GM12878 (cell line): ENCODE results near the gene NOL3. TPM values are rescaled to one million over a fixed set of nuclear protein-coding genes. Genes with fewer than 3 reads are reported as not detected.
A peak's percentile ranks its signal among the peaks of the same experiment; 100 is the strongest.

ENCODE experiments used
- ATAC-seq: fragments of 200-7000 bp; cut with Tn5 transposase; 3 replicates; pipeline ENCODE4 v1.9.1; 2020; ENCODE audit warnings: mild to moderate bottlenecking, moderate library complexity
- BruUV-seq: library from RNA; stranded (reverse); fragments of 400-500 nt; replicated peaks from 2 replicates; lab custom pipeline; 2021; lab: Mats Ljungman, UMichigan
- CTCF ChIA-PET: fragments of 300-600 bp; sonication (Branson Sonifier 250); formaldehyde crosslinking; extraction: SDS; loops from one replicate; lab custom pipeline; 2021; ENCODE audit warnings: inconsistent platforms; lab: Yijun Ruan, JAX
- POLR2A ChIA-PET: fragments of 350-600 bp; formaldehyde crosslinking; extraction: SDS; loops from one replicate; lab custom pipeline; 2021; ENCODE audit warnings: inconsistent platforms; lab: Charles Lee
- RAD21 ChIA-PET: fragments of 300-600 bp; sonication (Branson Sonifier 250); formaldehyde crosslinking; loops from one replicate; lab custom pipeline; 2023; ENCODE audit warnings: antibody characterized with exemption; ENCODE audit not compliant: unreplicated experiment; lab: Charles Lee
- SMC1A ChIA-PET: fragments of 300-600 bp; sonication (Branson Sonifier 250); formaldehyde crosslinking; loops from one replicate; lab custom pipeline; 2023; ENCODE audit not compliant: unreplicated experiment, uncharacterized antibody; lab: Charles Lee
- DNase-seq: peaks from one replicate; pipeline ENCODE4 v3.0.0-alpha.2; 2011; ENCODE audit warnings: low read depth, low spot score
- FAIRE-seq: peaks from 3 replicates; lab custom pipeline; 2011; peaks lifted over from hg19 to GRCh38; lab: Jason Lieb, UNC
- H2AFZ ChIP-seq: 2 replicates; pipeline ENCODE4 v1.6.0; 2011; ENCODE audit warnings: low read depth, low read length, control low read depth; ENCODE audit not compliant: control insufficient read depth
- H3K27ac ChIP-seq: 2 replicates; pipeline ENCODE4 v1.5.1; 2011; ENCODE audit warnings: control low read depth; ENCODE audit not compliant: control insufficient read depth, insufficient read depth
- H3K27me3 ChIP-seq, 2 experiments: replicated peaks in 1 of 2; 2 replicates each; pipeline versions ENCODE4 v1.6.0 to v1.6.1; 2011; ENCODE audit warnings: low read length in 1 of 2; ENCODE audit not compliant: control insufficient read depth in 2 of 2, insufficient read depth in 2 of 2
- H3K36me3 ChIP-seq, 2 experiments: 2 replicates each; pipeline ENCODE4 v1.5.1; 2011; ENCODE audit warnings: low read length in 1 of 2; ENCODE audit not compliant: control insufficient read depth in 2 of 2, insufficient read depth in 2 of 2
- H3K4me1 ChIP-seq: 2 replicates; pipeline ENCODE4 v1.6.1; 2011; ENCODE audit warnings: mild to moderate bottlenecking, low read length, moderate library complexity, mixed read lengths; ENCODE audit not compliant: control insufficient read depth, insufficient read depth
- H3K4me2 ChIP-seq: 2 replicates; pipeline ENCODE4 v1.6.0; 2011; ENCODE audit warnings: control low read depth; ENCODE audit not compliant: control insufficient read depth, insufficient read depth
- H3K4me3 ChIP-seq: fragments of 200-600 bp; sonication (generic); 2 replicates; pipeline ENCODE4 v1.5.1; 2016
- H3K79me2 ChIP-seq: 2 replicates; pipeline ENCODE4 v1.6.0; 2011; ENCODE audit warnings: low read length; ENCODE audit not compliant: control insufficient read depth, insufficient read depth
- H3K9ac ChIP-seq: 2 replicates; pipeline ENCODE4 v1.8.0; 2011; ENCODE audit warnings: low read length, control low read depth, mixed read lengths; ENCODE audit not compliant: control insufficient read depth, insufficient read depth
- H3K9me3 ChIP-seq: replicated peaks from 3 replicates; pipeline ENCODE4 v1.5.1; 2011; ENCODE audit warnings: mild to moderate bottlenecking, low read length; ENCODE audit not compliant: control insufficient read depth, insufficient read depth
- H4K20me1 ChIP-seq: 2 replicates; pipeline ENCODE4 v1.6.0; 2011; ENCODE audit not compliant: control insufficient read depth, insufficient read depth
- ATF2 ChIP-seq: IDR thresholded peaks from 2 replicates; pipeline ENCODE4 v1.6.1; 2012; ENCODE audit warnings: low read length, inconsistent platforms
- SMARCA5 ChIP-seq: fragments of 450-650 bp; IDR thresholded peaks from 2 replicates; pipeline ENCODE4 v1.6.1; 2017; ENCODE audit warnings: mild to moderate bottlenecking
- WGBS: methylation state at CpG from one replicate; pipeline ENCODE4 v1.1.6; 2016; ENCODE audit warnings: low lambda C conversion rate; ENCODE audit not compliant: insufficient replicate concordance, insufficient coverage; ENCODE audit errors: missing lambda C conversion rate; 5-methylcytosine and 5-hydroxymethylcytosine counted together
- in situ Hi-C: fragments of 300-500 bp; cut with MboI; formaldehyde crosslinking; loops from 9 replicates; pipeline ENCODE4 v1.14.3; 2018; ENCODE audit warnings: mixed read lengths
- intact Hi-C: fragments of 100-400 bp; cut with micrococcal nuclease; formaldehyde crosslinking; loops from one replicate; pipeline ENCODE4 v1.14.2; 2022; ENCODE audit not compliant: unreplicated experiment
- polyA plus RNA-seq, 11 experiments: library from polyadenylated mRNA; depleted of rRNA in 4 of 11; unstranded in 6 of 11; stranded (reverse) in 5 of 11; fragments of >200 nt; fragmentation: Nextera tagmentation in 4 of 11; fragmentation: Illumina TruSeq in 1 of 11; extraction: Ambion mirVana in 4 of 11; extraction: Trizol in 1 of 11; gene quantifications; 1 replicate in 1 of 11; 2 replicates in 10 of 11; pipeline versions ENCODE4 v1.2.1 to v1.2.3, GENCODE V29; 2011 to 2016; ENCODE audit warnings: inconsistent platforms in 2 of 11, missing spikeins in 2 of 11, low read depth in 1 of 11
- total RNA-seq, 4 experiments: library from RNA; depleted of rRNA in 3 of 4; stranded (reverse); fragments of >200 nt in 3 of 4; fragmentation: Illumina TruSeq in 1 of 4; extraction: Trizol in 1 of 4; gene quantifications; 2 replicates each; pipeline versions ENCODE4 v1.2.1 to v1.2.3, GENCODE V29; 2013 to 2021

Gene NOL3
- total and polyA plus RNA-seq, 10 of the 15 experiments (the other 5 are each of a cell fraction or from before 2014, with no cell fraction given), result 0.31 to 18.4 (median 2.7) TPM

- Histone ChIP-seq H3K9ac (no peak overlapping the region), H3K4me3 (peak overlapping the region; percentile 55; the same call in 1 of the 2 replicates)
- 52% methylated on average over 31 of the region's 31 CpGs for whole genome bisulfite sequencing
Measured at GRCh38 chr16:67174706-67175231, 4.4 kb downstream of the NOL3 start.

More at GRCh38 chr16:67174706-67175231, 4.4 kb downstream of the NOL3 start:
- no peaks in the 10 kb centered on the region for H3K27me3 ChIP-seq
- ATAC-seq (no peak), FAIRE-seq (no peak), DNase-seq (no peak)
- peaks cover 38% of the 10 kb centered on the region for H3K4me1 ChIP-seq
- ChIA-PET RAD21 (interaction anchor here (1.1 to 2.7 kb wide), 6 partner anchors 11 to 157 kb away, joined by 4 to 8 read pairs (median 6); partner anchors contain the start of genes FBXL8 and TRADD), POLR2A (interaction anchor here (1.0 to 10.9 kb wide), 6 partner anchors 8 to 75 kb away, joined by 3 to 137 read pairs (median 4); partner anchors contain the start of genes E2F4, FBXL8, HSF4 and TRADD), SMC1A (interaction anchor here (1.3 to 2.4 kb wide), 4 partner anchors 11 to 157 kb away, joined by 4 to 9 read pairs (median 6); no protein-coding TSS in a partner anchor), CTCF (interaction anchor here (0.8 to 5.3 kb wide), 11 partner anchors 11 to 223 kb away, joined by 3 to 36 read pairs (median 3); partner anchors contain the start of genes FBXL8 and TRADD)
- no peaks in the 10 kb centered on the region; the same call in 1 of the 2 replicates for H4K20me1 ChIP-seq
- peak overlapping the region; percentile 63; the same call in 1 of the 2 replicates for H2AFZ ChIP-seq
- intact Hi-C loops (no loop called here), in situ Hi-C loops (no loop called here)
- no peak overlapping the region for H3K27ac ChIP-seq
- H3K9me3 ChIP-seq, result no peaks in the 10 kb centered on the region
- no peaks in the 10 kb centered on the region for H3K79me2 ChIP-seq
- H3K36me3 ChIP-seq, result no peaks in the 10 kb centered on the region
- peak overlapping the region; percentile 99 for H3K4me2 ChIP-seq
- TF ChIP-seq ATF2 (no peak), SMARCA5 (0 out of 2 replicates have a peak, but pooled peaks have one; percentile 27)
- BruUV-seq, result no TSS peak
